ENCODE data around the gene UQCC2.

Gene UQCC2

DNA sequence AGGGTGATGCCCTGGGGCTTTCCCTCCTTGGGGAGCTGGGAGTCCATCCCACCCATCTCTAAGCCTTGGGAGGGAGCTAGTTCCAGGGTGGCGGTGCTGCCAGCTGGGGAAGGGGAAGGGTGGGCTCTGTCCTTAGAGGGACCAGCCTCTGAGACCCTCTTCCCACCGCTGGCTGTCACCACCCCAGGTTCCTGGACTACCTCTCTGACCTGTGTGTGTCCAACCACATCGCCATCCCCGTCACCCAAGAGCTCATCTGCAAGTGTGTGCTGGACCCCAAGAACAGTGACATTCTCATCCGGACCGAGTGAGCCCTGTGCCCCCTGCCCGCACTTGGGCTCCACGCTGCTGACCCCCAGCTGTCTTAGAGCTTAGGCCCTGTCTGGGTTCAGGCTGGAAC lies 43.2 kb downstream of the UQCC2 start:
- no peak overlapping the region for H3K4me3 ChIP-seq (ENCODE audit: low read depth, low read length, poor library complexity, severe bottlenecking)
- no peaks in the 10 kb centered on the region for H3F3A ChIP-seq (ENCODE audit: insufficient read depth, low read length)
- no peaks in the 10 kb centered on the region for H3K9me2 ChIP-seq (ENCODE audit: low read depth, low read length)
- no peak overlapping the region for H2AFZ ChIP-seq (ENCODE audit: low read length)
- H3K36me3 ChIP-seq (ENCODE audit: insufficient read depth, low read length): peaks cover 88% of the 10 kb centered on the region
- H3K9me3 ChIP-seq (ENCODE audit: low read length): no peaks in the 10 kb centered on the region
- no peak overlapping the region for H3K9ac ChIP-seq (ENCODE audit: low read length)
- H3K27me3 ChIP-seq (ENCODE audit: insufficient read depth, low read length): no peaks in the 10 kb centered on the region
- TF ChIP-seq EZH2 (IDR thresholded peaks at IDR 0.05; ENCODE audit: borderline replicate concordance, low read length) (no peak), CTCF (IDR thresholded peaks at IDR 0.05; ENCODE audit: low read length) (no peak)
- no peak overlapping the region for H3K4me2 ChIP-seq (ENCODE audit: low read length)
- H3K79me2 ChIP-seq (ENCODE audit: insufficient read depth, low read length): no peaks in the 10 kb centered on the region
- peaks cover 4% of the 10 kb centered on the region for H3K4me1 ChIP-seq (ENCODE audit: insufficient read depth, low read length, severe bottlenecking)
- no peaks in the 10 kb centered on the region for H4K20me1 ChIP-seq (ENCODE audit: insufficient read depth, low read length)
- no peak overlapping the region for H3K27ac ChIP-seq (ENCODE audit: low read depth, low read length, poor library complexity, severe bottlenecking)

- Histone ChIP-seq H3K9ac (ENCODE audit: low read length) (no peak overlapping the region), H3K4me2 (ENCODE audit: low read length) (no peak overlapping the region), H3K4me3 (ENCODE audit: low read depth, low read length, poor library complexity, severe bottlenecking) (no peak overlapping the region), H3F3A (ENCODE audit: insufficient read depth, low read length) (no peaks in the 10 kb centered on the region), H3K79me2 (ENCODE audit: insufficient read depth, low read length) (no peaks in the 10 kb centered on the region), H3K9me2 (ENCODE audit: low read depth, low read length) (no peaks in the 10 kb centered on the region), H3K27ac (ENCODE audit: low read depth, low read length, poor library complexity, severe bottlenecking) (no peak overlapping the region), H3K36me3 (ENCODE audit: insufficient read depth, low read length) (peaks cover 88% of the 10 kb centered on the region), H3K27me3 (ENCODE audit: insufficient read depth, low read length) (no peaks in the 10 kb centered on the region), H3K4me1 (ENCODE audit: insufficient read depth, low read length, severe bottlenecking) (peaks cover 4% of the 10 kb centered on the region), H2AFZ (ENCODE audit: low read length) (no peak overlapping the region), H4K20me1 (ENCODE audit: insufficient read depth, low read length) (no peaks in the 10 kb centered on the region), H3K9me3 (ENCODE audit: low read length) (no peaks in the 10 kb centered on the region)
- TF ChIP-seq CTCF (IDR thresholded peaks at IDR 0.05; ENCODE audit: low read length) (no peak), EZH2 (IDR thresholded peaks at IDR 0.05; ENCODE audit: borderline replicate concordance, low read length) (no peak)
Observed at GRCh38 chr6:33667776-33668175, 43.7 kb downstream of the UQCC2 start.

DNA sequence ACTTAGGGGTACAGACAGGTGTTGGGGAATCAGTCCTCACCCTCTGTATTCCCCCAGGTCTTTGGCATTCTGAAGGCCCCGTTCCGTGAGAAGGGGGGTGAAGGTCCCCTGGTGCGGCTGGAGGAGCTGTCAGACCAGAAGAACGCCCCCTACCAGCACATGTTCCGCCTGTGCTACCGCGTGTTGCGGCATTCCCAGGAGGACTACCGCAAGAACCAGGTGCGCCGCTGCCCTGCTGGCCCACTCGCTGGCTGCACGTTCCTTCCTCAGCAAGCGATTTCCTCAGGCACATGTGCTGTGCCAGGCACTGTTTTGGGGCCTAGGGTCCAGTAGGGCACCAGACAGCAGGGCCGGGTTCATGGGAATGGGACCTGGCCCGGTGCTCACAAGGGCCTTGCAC lies 44.4 kb downstream of the UQCC2 start:
- H3K9ac ChIP-seq (ENCODE audit: low read length): no peak overlapping the region
- no peak overlapping the region for H3K4me3 ChIP-seq (ENCODE audit: low read depth, low read length, poor library complexity, severe bottlenecking)
- no peaks in the 10 kb centered on the region for H3F3A ChIP-seq (ENCODE audit: insufficient read depth, low read length)
- H4K20me1 ChIP-seq (ENCODE audit: insufficient read depth, low read length): no peaks in the 10 kb centered on the region
- no peaks in the 10 kb centered on the region for H3K79me2 ChIP-seq (ENCODE audit: insufficient read depth, low read length)
- H3K36me3 ChIP-seq (ENCODE audit: insufficient read depth, low read length): peaks cover 89% of the 10 kb centered on the region
- no peak for TF ChIP-seq EZH2 (IDR thresholded peaks at IDR 0.05; ENCODE audit: borderline replicate concordance, low read length)
- no peak for TF ChIP-seq CTCF (IDR thresholded peaks at IDR 0.05; ENCODE audit: low read length)
- H3K4me1 ChIP-seq (ENCODE audit: insufficient read depth, low read length, severe bottlenecking): peaks cover 4% of the 10 kb centered on the region
- H3K4me2 ChIP-seq (ENCODE audit: low read length): no peak overlapping the region
- H3K27me3 ChIP-seq (ENCODE audit: insufficient read depth, low read length): no peaks in the 10 kb centered on the region
- no peak overlapping the region for H3K27ac ChIP-seq (ENCODE audit: low read depth, low read length, poor library complexity, severe bottlenecking)
- no peaks in the 10 kb centered on the region for H3K9me3 ChIP-seq (ENCODE audit: low read length)
- no peak overlapping the region for H2AFZ ChIP-seq (ENCODE audit: low read length)
- no peaks in the 10 kb centered on the region for H3K9me2 ChIP-seq (ENCODE audit: low read depth, low read length)
